HL-60 (cell line): ENCODE measurements around the gene RBMXL3.

Source experiments
- DNase-seq, 2 experiments: peaks; one replicate each; pipeline ENCODE4 v3.0.0-alpha.2; 2010 to 2020; ENCODE audit warnings: low read depth in 1 of 2, low spot score in 1 of 2
- H3K27ac ChIP-seq: fragments of 250-450 bp; sonication (Bioruptor Pico); replicated peaks from 2 replicates; pipeline ENCODE4 v1.5.1; 2020; ENCODE audit warnings: mild to moderate bottlenecking, moderate library complexity
- H3K27me3 ChIP-seq: fragments of 250-450 bp; sonication (Bioruptor Pico); 2 replicates; pipeline ENCODE4 v1.5.1; 2021; ENCODE audit warnings: mild to moderate bottlenecking, moderate library complexity; ENCODE audit not compliant: insufficient read depth, poor library complexity, severe bottlenecking
- H3K4me3 ChIP-seq: replicated peaks from 2 replicates; pipeline ENCODE4 v1.5.1; 2011; ENCODE audit warnings: mild to moderate bottlenecking, control low read depth, low read length; ENCODE audit not compliant: insufficient read depth
- CTCF ChIP-seq: IDR thresholded peaks from one replicate; pipeline ENCODE4 v1.5.1; 2011; ENCODE audit warnings: low read length, control low read depth, inconsistent platforms; ENCODE audit not compliant: insufficient read depth
- GABPA ChIP-seq: IDR thresholded peaks from 2 replicates; pipeline ENCODE4 v1.6.1; 2012; ENCODE audit warnings: low read depth
- POLR2AphosphoS5 ChIP-seq: IDR thresholded peaks from 2 replicates; pipeline ENCODE4 v1.6.1; 2012; ENCODE audit warnings: low read depth
- REST ChIP-seq: IDR thresholded peaks from 2 replicates; pipeline ENCODE4 v1.6.1; 2012; ENCODE audit warnings: low read depth; ENCODE audit not compliant: insufficient replicate concordance
- SPI1 ChIP-seq: IDR thresholded peaks from 2 replicates; pipeline ENCODE4 v1.6.1; 2012; ENCODE audit warnings: low read depth, mild to moderate bottlenecking, borderline replicate concordance

RBMXL3 gene

GRCh38 chrX:115173181-115173580 lies 16.0 kb upstream of the RBMXL3 start:
- no peak for DNase-seq

GRCh38 chrX:115174548-115174947 lies 14.7 kb upstream of the RBMXL3 start:
- H3K27me3 ChIP-seq: no peaks in the 10 kb centered on the region
- no peak for DNase-seq

More at GRCh38 chrX:115173181-115173580, 16.0 kb upstream of the RBMXL3 start:
- H3K27me3 ChIP-seq: no peaks in the 10 kb centered on the region
- no peak overlapping the region for H3K27ac ChIP-seq
- TF ChIP-seq REST (no peak), SPI1 (no peak), GABPA (no peak)
- no peak overlapping the region for H3K4me3 ChIP-seq

GRCh38 chrX:115177932-115178331 lies 11.3 kb upstream of the RBMXL3 start:
- DNase-seq: no peak
- no peaks in the 10 kb centered on the region for H3K27me3 ChIP-seq
- TF ChIP-seq REST: no peak
- TF ChIP-seq GABPA: no peak
- no peak for TF ChIP-seq SPI1
- TF ChIP-seq POLR2AphosphoS5: no peak
- no peak for TF ChIP-seq CTCF

More at GRCh38 chrX:115174548-115174947, 14.7 kb upstream of the RBMXL3 start:
- no peak for TF ChIP-seq GABPA
- TF ChIP-seq CTCF: no peak
- no peak for TF ChIP-seq REST
- no peak for TF ChIP-seq POLR2AphosphoS5
- TF ChIP-seq SPI1: no peak
- H3K4me3 ChIP-seq: no peak overlapping the region
- no peak overlapping the region for H3K27ac ChIP-seq

More at GRCh38 chrX:115177932-115178331, 11.3 kb upstream of the RBMXL3 start:
- Histone ChIP-seq H3K4me3 (no peak overlapping the region), H3K27ac (no peak overlapping the region)
